ENCODE measurements around the gene NYNRIN.

Gene NYNRIN

DNA sequence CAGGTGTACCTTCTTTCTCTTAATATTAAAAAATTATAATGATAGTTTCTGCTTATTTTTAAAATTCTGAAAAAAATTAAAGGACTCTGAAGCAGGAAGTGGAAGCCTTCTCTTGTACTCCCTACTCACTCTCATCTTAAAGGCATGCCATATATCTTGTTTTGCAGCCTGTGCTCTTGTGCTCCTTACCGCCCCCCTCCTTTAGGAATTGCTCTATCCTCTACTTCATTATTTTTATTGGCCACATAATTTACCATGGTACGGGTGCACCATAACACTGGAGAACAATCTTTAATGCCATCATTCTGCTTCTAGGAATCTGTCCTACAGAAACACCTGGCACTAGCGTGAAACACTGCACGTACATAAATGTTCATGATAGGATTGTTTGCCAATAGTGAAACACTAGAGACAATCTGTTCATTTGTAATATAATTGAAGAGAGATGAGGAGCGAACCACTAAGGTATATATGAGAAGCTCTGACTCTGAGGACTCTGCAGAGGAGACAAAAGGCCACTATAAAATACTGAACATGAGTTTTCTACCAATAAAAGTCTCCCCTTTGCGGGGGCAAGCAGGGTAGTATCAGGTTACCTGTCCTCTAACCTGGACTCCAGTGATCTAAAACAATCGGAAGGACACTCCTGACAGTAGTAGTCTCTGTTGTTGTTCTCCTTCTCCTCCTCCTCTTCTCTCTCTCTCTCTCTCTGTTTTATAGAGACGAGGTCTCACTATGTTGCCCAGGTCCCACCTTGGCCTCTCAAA, 6.3 kb upstream of the NYNRIN start:
- DNase-seq (ENCODE audit: low read depth): no peak

DNA sequence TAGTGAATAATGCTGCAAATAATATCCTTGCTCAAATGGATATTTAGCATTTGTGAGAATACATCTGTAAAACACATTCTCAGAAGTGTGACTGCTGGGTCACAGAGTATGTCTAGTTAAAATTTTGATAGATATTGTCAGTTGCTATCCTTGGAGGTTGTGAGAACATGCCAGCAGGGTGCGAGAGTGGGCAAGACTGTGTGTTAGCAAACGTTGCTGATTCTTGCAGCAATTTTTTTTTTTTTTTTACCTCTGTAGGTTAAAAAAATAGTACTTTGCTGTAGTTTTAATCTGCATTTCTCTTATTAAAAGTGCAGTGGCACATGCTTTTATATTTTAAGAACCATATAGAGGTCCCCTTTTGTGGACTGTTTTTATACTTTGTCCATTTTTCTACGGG, 4.5 kb upstream of the NYNRIN start:
- no peak for DNase-seq (ENCODE audit: low read depth)

DNA sequence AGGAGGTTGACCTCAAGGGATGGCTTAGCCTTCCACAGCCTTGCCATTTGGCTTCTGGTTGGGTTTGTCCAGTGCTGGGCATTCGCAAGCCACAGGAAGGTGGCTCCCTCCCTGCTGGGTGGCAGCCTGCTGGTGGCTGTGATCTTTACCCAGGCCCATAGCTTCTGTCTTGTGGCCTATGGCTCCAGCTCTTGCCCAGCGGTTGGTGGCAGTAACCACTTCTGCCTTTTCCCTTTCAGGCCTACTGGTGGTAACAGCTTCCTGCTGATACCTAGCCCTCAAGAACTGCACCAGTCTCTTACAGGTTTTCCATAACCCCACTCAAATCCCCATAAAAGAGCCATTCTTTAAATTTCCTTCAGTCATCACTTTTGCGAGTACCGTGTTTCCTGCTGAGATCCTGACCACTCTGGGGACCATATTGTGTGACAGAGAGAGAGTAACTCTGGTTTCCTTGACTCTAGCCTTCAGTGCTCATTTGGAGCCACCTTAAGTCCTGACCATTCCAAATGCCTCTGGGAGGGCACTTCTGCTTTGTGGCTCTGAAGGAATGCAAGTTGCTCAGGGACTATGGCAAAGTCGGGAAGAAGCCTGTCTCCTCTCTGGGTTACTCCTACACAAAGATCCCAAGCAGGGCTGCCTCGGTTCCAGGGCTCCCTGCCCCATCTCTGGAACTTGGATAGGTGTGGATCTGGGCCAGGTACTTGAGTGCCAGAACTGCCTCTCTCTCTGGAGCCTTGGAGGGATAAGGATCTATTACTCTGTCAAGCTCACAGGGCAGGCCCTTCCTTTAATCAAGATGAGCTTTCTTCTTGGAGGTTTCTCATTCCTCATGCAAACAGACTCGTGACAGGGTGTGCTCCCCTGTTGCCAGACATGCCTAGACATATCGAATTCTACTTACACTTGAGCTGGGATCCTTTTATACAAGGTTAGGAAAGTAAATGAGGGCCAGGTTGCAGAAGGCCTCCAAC, 2.9 kb upstream of the NYNRIN start:
- DNase-seq (ENCODE audit: low read depth): no peak

DNA sequence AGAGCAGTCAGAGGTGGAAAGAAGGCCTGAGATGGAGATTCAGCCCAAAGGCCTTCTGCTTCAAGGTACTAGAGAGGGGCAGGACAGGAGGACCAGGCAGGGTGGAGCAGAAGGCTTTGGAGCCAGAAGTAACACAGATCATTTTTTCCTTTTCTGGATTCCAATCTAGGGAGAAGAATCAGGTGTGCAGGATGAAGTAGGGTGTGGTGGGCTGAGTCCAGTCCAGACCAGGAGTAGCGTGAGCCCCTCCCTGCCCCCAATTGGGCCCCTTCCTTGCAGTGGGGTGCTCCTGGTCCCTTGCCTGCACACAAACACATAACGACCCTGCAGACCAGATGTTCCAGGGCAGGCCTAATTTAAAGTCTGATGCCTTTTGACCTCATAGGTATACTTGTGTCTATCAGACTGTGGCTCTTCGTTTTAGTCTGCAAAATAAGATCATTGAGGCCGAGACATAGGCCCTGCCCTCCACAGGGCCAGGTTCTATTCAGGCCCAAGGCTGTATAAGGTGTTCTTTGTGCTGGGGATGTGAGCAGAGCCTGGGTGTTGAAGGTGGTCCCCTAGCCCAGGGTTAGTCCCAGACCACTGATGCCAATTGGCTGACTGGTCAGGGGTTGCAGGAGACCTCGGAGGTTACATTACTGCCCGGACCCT, 1.0 kb upstream of the NYNRIN start:
- DNase-seq (ENCODE audit: low read depth): no peak

DNA sequence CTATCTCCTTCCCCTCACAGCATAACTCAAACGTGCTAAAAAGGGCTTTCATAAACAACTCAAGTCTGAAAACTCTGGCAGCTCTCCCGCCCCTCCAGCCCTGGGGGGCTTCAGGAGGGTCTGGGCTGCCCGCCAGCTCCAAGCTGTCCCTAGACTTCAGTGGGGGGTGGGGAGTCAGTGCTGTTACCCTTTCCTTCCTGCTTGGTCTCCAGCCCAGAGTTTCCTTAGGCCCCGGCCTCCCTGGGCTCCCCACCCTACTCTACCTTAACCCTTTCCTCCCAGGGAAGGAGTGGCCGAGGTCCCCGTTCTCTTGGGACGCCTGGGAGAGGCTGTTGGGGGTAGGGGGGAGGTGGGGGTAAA, 530 bp upstream of the NYNRIN start:
- DNase-seq (ENCODE audit: low read depth): no peak

DNA sequence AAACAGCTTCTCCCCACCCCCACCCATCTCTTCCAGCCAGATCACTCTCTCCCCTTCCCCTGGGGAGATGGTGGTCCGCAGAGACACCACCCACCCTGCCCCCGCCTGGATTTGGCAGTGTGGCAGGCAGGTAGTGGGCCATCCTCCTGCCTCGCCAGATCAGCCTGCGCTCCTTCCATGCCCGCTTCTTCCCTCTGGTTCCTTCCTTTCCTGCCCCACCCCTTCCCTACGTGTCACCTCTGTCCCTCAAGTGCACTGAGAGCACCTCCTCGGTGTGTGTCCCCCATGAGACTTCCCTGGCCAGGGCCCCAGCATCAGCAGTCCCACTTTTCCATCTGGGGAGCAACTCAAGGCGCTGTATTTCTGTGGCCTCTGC, 632 bp downstream of the NYNRIN start:
- no peak for DNase-seq (ENCODE audit: low read depth)

DNA sequence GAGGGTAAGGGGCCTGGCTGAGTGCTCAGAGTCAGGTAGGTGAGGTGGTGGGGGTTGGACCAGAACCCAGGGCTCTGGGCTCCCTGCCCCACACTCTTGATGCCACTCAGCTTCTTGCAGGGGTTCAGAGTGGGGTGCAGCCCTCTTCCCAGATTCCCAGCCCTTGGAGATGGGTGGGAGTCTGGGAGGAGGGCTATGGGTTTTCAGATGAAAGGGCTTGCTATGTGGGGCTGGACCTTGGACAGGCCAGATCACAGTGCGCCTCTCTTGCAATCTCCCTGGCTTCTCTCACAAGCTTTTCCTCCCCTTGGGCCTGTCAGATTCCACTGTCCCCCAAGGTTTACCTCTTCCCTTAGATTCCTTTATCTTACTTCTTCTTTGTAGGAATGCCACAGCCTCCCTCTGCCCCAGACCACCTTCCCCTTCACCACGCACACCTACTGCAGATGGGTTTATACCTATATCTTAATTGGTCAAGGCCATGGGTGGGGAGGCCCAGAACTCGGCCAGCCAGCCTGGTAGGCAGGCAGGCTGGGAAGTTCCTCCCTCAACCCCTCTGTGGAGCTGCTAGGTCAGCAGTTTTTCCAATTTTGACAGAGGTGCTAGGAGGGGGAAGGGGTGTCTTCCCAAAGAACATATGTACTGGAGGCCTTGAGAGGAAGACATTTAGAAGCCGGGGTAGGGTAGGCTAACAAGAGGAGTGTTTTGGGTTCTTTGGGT, 1.4 kb downstream of the NYNRIN start:
- DNase-seq (ENCODE audit: low read depth): no peak

DNA sequence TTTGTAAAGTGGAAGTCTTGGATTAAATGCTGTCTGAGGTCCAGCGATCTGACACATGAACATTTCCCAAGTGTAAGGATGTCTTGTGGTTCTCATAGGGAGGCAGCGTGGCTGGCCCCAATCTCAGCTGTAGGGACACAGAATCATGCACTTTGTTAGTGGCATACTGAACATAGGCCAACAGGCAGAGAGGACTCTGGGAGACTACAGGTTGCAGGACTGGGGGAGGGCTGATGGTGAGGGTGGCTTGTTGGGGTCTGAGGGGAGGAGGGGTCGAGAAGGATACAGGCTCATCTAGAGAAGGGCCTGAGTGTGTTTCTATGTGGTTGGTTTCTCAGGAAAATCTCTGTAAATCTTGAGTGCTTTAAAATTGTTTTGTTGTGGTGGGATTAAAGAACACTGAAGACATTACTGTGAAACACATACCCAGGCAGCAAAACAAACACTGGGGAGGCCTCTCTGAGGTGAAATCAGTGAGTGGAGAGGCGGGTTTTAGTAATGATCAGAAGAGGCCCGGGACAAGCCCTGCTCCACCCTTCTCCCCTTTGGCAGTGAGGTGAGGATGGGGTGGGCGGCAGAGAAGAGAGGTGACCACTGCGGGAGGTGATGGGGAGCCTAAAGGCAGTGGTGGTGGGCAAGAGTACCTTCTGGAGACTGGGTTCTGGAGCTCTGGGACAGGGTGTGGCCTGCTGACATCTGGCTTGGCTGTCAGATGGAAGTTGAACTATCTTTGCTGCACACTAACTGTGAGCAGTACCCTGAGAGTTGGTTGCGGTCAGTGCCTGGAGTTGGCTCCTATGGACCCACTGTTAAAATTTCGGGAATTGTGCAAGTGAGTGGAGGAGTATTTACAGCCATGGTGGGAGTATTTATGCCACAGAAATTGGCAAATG, 3.3 kb downstream of the NYNRIN start:
- no peak for DNase-seq (ENCODE audit: low read depth)

DNA sequence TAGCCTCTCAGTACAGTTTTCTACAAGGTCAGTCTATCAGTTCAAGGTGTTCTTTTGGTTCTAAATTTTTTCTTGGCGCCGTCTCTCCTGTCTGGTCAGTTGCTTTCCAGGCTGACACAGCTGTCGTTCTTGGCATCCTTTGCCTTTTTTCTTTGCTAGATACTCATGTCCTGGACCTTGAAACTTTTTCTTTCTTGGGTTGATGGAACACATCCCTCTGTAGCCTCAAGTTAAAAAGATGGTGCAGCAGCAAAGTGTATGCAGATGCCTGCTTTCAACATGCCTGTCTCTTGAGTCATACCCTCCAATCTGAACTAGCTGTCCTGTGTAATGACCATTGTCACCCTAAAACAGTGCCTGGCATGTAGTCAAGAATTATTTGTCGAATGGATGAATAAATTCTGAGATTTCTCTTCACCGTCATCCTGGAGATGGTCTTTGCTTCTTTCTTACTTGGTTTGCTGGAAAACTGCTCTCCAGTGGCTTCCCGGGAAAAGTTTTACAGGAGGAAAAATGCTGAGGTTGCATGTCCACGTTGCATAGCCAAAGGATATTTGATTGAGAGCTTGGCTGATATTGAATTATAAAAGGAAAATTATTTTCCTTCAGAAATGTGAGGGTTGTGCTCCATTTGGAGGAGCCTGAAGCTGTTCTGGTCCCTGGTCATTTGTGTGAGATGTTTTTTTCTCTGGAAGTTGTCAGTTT, 4.6 kb downstream of the NYNRIN start:
- no peak for DNase-seq (ENCODE audit: low read depth)

DNA sequence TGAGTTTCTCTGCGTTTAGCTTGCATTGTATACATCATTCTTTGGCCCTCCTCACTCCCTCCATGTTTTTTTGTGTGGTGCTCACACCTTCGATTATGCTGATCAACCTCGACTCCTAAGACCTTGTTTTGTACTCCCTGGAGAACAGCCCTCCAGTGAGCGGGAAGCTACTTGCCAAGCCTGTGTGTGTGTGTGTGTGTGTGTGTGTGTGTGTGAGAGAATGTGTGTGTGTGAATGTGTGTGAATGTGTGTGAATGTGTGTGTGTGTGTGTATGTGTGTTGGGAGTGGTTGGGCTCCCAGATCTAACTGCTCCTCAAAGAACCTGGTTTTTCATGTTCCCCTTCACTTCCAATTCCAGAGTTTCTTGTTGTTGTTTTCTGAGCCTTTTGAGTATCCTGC, 6.0 kb downstream of the NYNRIN start:
- DNase-seq (ENCODE audit: low read depth): no peak

DNA sequence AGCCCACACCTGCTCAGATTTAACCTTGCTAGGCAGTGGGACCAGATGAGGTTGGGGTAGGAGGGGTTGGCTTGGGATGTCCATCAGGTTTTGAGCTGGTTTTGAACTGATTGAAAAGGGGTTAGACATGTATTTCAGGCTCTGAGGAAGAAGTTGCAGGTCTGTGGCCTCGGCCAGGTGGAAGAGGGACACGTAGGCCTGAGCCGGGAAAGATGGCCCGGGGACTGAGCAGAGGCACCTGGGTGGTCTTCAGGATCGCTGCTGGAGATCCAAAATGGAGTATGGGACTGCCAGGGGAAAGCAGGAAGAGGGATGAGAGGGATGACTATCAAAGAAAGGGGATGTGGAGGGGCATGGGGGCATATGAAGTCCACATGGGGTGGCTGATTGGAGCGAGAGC, 7.6 kb downstream of the NYNRIN start:
- no peak for DNase-seq (ENCODE audit: low read depth)

DNA sequence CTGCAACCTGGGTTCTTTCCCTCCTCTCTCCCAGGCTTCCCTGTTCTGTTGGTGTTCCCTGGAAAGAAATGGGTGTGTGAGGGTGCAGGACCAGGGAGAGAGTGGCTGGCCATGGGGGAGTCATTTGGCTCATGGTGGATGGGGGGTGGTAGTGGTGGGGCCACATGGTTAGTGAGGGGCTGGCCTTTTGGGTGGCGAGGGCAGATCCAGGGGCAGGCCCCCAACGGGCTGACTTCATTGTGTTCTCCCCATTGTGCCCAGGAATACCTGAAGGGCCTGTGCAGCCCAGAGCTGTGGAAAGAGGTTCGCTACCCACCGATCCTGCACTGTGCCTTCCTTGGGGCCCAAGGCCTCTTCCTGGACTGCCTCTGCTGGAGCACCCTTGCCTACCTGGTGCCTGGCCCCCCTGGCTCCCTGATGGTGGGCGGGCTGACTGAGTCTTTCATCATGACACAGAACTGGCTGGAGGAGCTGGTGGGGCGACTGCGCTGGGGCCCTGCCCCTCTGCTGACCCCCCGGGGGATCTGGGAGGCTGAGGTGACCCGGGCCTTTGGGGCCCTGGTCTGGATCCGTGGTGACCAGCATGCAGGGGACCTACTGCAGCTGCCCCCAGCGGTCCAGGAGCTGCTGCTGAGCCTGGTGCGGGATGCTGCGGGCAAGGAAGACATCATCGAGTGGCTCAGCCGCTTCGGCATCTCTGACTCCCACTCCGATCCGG, 9.0 kb downstream of the NYNRIN start:
- no peak for DNase-seq (ENCODE audit: low read depth)

DNA sequence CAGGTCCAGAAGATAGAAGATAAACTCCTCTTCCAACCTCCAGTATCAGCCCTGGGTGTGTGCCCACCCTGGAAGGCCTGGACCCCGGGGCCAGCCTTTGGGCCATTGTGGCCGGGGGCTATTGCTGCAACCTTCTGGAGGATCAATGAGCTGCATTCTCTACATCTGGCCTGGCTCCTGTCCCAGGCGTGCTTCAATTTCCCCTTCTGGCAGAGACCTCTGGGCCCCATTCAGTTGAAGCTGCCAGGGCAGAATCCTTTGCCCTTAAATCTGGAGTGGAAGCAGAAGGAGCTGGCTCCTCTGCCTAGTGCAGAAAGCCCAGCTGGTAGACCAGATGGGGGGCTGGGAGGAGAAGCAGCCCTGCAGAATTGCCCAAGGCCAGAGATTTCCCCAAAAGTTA, 10.0 kb downstream of the NYNRIN start:
- no peak for DNase-seq (ENCODE audit: low read depth)

DNA sequence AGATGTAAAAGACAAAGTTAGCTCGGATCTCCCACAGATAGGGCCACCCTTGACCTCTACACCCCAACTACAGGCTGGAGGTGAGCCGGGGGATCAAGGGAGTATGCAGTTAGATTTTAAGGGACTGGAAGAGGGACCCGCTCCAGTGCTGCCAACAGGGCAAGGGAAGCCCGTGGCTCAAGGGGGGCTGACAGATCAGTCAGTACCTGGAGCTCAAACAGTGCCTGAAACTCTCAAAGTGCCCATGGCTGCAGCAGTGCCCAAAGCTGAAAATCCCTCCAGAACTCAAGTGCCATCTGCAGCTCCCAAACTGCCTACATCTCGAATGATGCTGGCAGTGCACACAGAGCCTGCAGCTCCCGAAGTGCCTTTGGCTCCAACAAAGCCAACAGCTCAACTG, 10.4 kb downstream of the NYNRIN start:
- DNase-seq (ENCODE audit: low read depth): no peak

DNA sequence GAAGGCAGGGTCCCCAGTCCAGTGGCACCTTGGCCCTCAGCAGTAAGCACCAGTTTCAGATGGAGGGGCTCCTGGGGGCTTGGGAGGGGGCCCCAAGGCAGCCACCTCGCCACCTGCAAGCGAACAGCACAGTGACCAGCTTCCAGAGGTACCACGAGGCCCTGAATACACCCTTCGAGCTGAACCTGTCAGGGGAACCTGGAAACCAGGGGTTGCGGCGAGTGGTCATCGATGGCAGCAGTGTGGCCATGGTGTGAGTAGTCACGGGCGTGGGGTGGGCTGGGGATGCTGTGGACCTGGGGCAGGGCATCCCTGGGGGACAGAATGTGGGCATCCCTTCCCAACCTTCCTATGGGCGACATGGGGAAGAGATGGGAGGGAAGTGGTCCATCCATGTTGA, 11.2 kb downstream of the NYNRIN start:
- DNase-seq (ENCODE audit: low read depth): no peak

DNA sequence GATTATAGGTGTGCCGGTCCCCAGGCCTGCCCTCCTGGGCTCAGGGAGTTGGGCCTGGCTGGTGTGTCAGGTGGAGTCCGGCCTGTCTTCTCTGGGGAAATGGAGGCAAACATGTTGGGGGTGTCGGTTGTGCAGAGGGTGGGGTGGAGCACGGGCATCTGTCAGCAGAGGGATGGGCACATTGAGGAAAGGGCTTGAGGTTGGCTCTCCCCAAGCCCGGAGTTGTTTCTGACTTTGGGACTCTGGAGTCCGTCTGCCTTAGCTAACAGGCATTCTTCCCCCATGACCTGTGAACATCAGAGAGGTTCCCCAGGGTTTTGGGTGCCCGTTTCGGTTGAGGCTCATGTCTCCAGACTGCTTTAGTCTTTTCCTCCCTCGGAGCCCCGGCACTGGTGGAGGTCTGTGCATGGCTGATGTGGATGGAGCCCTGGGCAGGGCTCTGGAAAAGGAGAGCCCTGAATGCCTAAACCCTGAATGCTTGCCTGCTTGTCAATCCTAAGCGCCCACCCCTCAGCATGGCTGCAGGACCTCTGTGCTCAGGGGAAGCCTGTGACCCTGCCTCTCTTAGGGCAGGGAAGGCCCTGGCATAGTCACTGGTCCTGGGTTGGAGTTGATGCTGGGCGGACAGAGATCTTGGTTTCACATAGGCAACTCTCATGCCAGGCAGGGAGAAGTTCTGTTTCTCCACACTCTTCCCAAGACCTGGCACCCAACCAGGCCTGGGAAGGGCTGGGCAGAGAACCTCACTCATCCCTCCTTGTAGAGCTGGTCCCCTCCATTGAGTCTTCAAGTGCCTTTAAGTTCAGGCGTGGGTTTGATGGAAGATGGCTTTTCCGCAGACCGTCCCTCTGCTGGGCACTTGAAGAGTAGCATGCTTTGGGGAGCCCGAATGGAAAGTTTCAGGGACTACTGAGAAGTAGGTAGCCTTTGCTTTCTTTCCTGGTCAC, 12.9 kb downstream of the NYNRIN start:
- DNase-seq (ENCODE audit: low read depth): no peak

DNA sequence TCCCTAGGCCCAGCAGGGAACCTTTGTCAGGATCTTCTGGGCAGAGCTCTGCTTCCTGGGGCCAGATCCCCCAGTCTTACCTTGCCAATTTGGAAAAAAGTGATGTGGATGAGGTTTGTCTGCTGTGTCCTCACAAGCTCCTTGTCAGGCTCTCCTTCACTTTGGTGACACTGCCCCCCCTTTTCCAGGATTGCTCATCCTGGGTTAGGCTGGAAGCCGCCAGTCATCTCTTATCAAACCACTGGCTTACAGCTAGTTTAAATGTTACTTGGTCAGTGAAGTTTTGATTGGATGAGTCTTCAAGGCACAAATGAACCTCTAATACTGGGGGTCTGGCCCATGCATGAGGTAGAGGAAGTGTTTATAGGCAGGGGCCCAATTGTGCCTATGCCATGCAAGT, 15.3 kb downstream of the NYNRIN start:
- DNase-seq (ENCODE audit: low read depth): no peak

DNA sequence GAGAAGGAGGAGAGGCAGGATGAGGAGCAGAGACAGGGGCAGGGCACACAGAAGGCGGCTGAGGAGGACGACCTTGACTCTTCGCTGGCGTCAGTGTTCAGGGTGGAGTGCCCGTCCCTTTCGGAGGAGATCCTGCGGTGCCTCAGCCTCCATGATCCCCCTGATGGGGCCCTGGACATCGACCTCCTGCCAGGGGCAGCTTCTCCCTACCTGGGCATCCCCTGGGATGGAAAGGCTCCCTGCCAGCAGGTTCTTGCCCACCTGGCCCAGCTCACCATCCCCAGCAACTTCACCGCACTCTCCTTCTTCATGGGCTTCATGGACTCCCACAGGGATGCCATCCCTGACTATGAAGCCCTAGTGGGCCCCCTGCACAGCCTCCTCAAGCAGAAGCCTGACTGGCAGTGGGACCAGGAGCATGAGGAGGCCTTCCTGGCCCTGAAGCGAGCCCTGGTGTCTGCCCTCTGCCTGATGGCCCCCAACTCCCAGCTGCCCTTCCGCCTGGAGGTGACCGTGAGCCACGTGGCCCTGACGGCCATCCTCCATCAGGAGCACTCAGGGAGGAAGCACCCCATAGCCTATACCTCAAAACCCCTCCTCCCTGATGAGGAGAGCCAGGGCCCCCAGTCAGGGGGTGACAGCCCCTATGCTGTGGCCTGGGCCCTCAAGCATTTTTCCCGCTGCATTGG, 16.1 kb downstream of the NYNRIN start:
- no peak for DNase-seq (ENCODE audit: low read depth)
